Activated T-cell treated with anti-CD3 and anti-CD28 coated beads, Interleukin-2, amount 50 U/mL, for 4 hours (primary cell): ENCODE results near the gene CRADD. TPM values are rescaled to one million over a fixed set of nuclear protein-coding genes. Genes with fewer than 3 reads are reported as not detected.
"Not testable (repeated sequence)": the region's sequence is repeated elsewhere in the genome, so short reads cannot be mapped to it uniquely, and the experiment has no call there.

Source experiments
- ATAC-seq, 2 donors: fragments of 200-7000 bp; cut with Tn5 transposase; one replicate each; pipeline ENCODE4 v1.10.0; 2021
- DNase-seq: peaks from one replicate; pipeline ENCODE4 v3.0.0-alpha.2; 2020
- H3K27me3 Mint-ChIP-seq: one replicate; pipeline ENCODE4 v1.8.0; 2021; ENCODE audit warnings: low read depth, mixed read lengths
- H3K36me3 Mint-ChIP-seq: one replicate; pipeline ENCODE4 v1.8.0; 2022; ENCODE audit warnings: mixed read lengths; ENCODE audit not compliant: insufficient read depth
- H3K4me1 Mint-ChIP-seq: one replicate; pipeline ENCODE4 v1.8.0; 2021; ENCODE audit warnings: low read depth, mixed read lengths
- H3K4me3 Mint-ChIP-seq: one replicate; pipeline ENCODE4 v1.8.0; 2021; ENCODE audit warnings: mild to moderate bottlenecking, moderate library complexity, mixed read lengths
- H3K9me3 Mint-ChIP-seq: one replicate; pipeline ENCODE4 v1.8.0; 2021; ENCODE audit warnings: mixed read lengths
- total RNA-seq, 3 donors: library from RNA; stranded (reverse); gene quantifications; one replicate each; pipeline ENCODE4 v1.2.1, GENCODE V29; 2021

Gene CRADD
- total RNA-seq, 3 donors from 2014 or later = 6.9 to 9.9 (median 8.7) TPM

DNA sequence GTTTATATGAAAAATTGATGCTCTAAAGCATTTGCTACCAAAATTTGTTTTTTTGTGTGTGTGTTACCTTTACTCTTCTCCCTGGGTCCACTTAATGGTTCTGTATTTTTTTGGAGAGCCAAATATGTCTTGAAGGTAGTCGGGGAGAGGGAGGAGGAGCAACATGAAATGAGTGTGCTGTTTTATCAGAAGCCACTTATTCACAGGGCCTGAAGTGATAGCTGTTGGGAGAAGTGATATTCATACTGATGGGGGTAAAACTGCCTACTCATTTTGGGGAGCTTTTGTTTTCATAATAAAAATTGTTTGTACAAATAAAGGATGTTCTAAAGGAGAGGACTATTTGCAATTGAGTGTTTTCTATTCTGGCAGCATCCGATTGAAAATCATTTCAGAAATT lies 29.2 kb downstream of the CRADD start:
- no peak for DNase-seq
- no peak for ATAC-seq
- H3K9me3 Mint-ChIP-seq = peaks cover 10% of the 10 kb centered on the region
- H3K27me3 Mint-ChIP-seq = no peaks in the 10 kb centered on the region
- no peak overlapping the region for H3K4me3 Mint-ChIP-seq
- peaks cover 19% of the 10 kb centered on the region for H3K36me3 Mint-ChIP-seq
- H3K4me1 Mint-ChIP-seq = peaks cover 24% of the 10 kb centered on the region

DNA sequence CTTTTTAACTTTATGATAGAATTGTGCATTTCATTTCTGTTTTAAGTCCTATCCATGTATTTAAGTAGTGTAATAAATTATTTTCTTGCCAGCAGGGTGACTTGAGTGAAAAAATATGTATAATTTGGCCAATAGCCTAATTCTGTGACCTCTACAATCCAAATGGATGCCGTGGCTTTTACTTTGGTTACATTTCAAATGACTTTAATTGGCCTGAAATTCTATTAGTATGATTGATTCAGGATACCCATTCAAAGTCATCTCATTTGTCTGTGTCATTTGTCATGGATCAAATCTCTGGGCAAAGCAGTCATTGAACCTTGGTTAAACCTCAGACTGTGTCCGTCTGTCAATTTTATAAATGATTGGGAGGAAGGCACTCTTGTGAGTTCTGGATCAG lies 29.6 kb downstream of the CRADD start:
- Mint-ChIP-seq H3K36me3 (peaks cover 19% of the 10 kb centered on the region), H3K4me3 (no peak overlapping the region), H3K27me3 (no peaks in the 10 kb centered on the region), H3K4me1 (peaks cover 19% of the 10 kb centered on the region), H3K9me3 (peaks cover 12% of the 10 kb centered on the region)
- DNase-seq = no peak
- ATAC-seq = no peak

DNA sequence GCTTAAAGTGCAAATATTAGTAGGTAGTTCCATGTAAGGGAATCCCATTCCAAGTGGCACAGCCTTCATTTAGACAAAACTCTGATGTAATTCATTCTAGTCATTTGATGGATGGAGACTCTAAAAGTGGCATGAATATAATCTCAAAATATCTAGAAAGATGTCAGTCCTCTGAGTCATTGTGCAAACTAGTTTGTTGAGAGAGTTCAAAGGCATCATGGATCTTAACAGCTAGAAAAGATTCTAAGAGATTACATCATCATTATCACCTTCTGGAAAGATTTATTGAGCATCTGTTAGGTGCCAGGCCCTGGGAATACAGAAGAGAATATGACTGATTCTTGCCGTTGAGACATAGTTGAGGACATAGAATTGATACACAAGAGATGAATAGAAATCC lies 30.7 kb downstream of the CRADD start:
- H3K9me3 Mint-ChIP-seq = peaks cover 12% of the 10 kb centered on the region
- no peaks in the 10 kb centered on the region for H3K27me3 Mint-ChIP-seq
- H3K36me3 Mint-ChIP-seq = peaks cover 17% of the 10 kb centered on the region
- H3K4me1 Mint-ChIP-seq = peaks cover 13% of the 10 kb centered on the region
- no peak for ATAC-seq
- DNase-seq = no peak
- H3K4me3 Mint-ChIP-seq = no peak overlapping the region

DNA sequence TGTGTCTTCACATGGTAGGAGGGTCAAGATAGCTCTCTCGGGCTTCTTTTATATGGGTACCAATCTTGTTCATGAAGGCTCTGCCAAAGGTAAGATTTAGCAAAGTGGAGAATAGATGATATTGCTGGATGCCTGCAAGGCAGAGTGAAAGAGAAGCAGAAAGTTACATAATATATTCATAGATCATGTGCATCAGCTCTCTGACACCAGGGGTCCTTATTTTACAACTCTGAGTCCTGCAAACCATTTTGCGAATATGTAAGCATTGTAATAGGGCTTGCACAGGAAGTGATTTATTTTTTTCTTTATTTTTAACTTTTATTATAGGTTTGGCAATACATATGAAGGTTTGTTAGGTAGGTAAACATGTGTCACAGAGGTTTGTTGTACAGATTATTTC lies 31.8 kb downstream of the CRADD start:
- peaks cover 12% of the 10 kb centered on the region for H3K9me3 Mint-ChIP-seq
- H3K36me3 Mint-ChIP-seq = peaks cover 17% of the 10 kb centered on the region
- no peaks in the 10 kb centered on the region for H3K27me3 Mint-ChIP-seq
- no peak for DNase-seq
- no peak overlapping the region for H3K4me3 Mint-ChIP-seq
- ATAC-seq = no peak
- peaks cover 13% of the 10 kb centered on the region for H3K4me1 Mint-ChIP-seq

DNA sequence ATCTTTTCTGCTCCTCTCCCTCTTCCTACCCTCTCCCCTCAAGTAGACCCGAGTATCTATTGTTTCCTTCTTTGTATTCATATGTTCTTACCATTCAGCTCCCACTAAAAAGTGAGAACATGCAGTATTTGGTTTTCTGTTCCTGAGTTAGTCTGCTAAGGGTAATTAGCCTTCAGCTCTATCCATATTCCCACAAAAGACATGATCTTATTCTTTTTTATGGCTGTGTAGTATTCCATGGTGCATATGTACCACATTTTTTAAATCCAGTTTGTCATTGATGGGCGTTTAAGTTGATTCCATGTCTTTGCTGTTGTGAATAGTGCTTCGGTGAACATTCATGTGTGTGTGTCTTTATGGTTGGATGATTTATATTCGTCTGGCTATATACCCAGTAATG lies 32.2 kb downstream of the CRADD start:
- peaks cover 17% of the 10 kb centered on the region for H3K36me3 Mint-ChIP-seq

DNA sequence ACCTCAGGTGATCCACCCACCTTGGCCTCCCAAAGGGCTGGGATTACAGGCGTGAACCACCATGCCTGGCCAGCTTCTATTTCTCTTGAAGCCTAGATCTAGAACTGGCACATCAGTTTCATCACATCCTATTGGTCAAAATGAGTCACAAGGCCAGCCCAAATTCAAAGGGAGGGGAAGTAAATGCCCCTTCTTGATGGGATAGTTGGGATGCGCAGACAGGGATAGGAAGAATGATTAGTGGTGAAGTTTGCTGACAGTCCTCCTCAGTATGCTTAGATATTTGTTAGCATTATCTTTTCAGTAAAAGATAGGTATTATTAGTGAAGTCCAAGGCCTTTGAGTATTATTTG lies 33.4 kb downstream of the CRADD start:
- Mint-ChIP-seq H3K27me3 (no peaks in the 10 kb centered on the region), H3K4me1 (peaks cover 10% of the 10 kb centered on the region), H3K4me3 (no peak overlapping the region), H3K9me3 (peaks cover 12% of the 10 kb centered on the region), H3K36me3 (peaks cover 14% of the 10 kb centered on the region)
- DNase-seq = no peak
- no peak for ATAC-seq

More for the DNA sequence above, 32.2 kb downstream of the CRADD start:
- no peak overlapping the region for H3K4me3 Mint-ChIP-seq
- no peak for DNase-seq
- H3K9me3 Mint-ChIP-seq = peaks cover 12% of the 10 kb centered on the region
- ATAC-seq = no peak
- peaks cover 11% of the 10 kb centered on the region for H3K4me1 Mint-ChIP-seq
- H3K27me3 Mint-ChIP-seq = no peaks in the 10 kb centered on the region

DNA sequence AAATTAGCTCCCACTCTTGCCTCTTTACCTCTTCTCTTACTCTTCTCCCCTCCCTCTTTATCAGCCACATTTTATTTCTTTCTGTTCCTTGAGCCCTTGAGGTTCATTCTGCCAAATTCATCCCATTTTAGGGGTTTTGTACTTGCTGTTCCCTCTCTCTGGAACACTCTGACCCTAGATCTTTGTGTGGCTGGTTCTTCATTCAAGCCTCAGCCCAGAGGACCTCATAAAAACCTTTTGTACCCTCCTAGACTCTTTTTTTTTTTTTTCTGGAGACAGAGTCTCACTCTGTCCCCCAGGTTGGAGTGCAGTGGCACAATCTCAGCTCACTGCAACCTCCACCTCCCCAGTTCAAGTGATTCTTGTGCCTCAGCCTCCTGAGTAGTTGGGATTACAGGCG lies 34.3 kb downstream of the CRADD start:
- Mint-ChIP-seq H3K9me3 (peaks cover 12% of the 10 kb centered on the region), H3K36me3 (peaks cover 14% of the 10 kb centered on the region)
- H3K27me3 Mint-ChIP-seq, H3K4me1 Mint-ChIP-seq, ATAC-seq, DNase-seq, H3K4me3 Mint-ChIP-seq: not testable (repeated sequence)

DNA sequence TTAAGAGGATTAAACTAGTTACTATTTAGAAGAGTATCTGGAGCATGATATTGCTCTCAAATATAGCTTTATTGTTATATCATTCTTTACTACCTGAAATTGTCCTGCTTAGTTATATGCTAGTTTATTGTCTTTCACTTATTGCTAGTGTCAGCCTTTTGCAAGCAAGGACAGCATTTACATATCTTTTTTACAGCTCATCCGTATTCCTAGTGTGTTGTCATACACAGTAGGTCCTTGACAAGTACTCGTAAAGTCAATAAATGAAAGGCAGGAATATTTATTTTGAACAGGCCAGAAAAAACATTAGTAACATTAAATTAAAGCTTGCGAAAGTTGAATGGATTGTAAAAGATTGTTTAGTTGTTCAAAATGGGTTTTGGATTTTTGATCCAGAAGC lies 35.0 kb downstream of the CRADD start:
- Mint-ChIP-seq H3K27me3 (no peaks in the 10 kb centered on the region), H3K36me3 (peaks cover 14% of the 10 kb centered on the region), H3K4me3 (no peak overlapping the region), H3K9me3 (peaks cover 12% of the 10 kb centered on the region), H3K4me1 (peaks cover 2% of the 10 kb centered on the region)
- DNase-seq = no peak
- ATAC-seq = no peak

DNA sequence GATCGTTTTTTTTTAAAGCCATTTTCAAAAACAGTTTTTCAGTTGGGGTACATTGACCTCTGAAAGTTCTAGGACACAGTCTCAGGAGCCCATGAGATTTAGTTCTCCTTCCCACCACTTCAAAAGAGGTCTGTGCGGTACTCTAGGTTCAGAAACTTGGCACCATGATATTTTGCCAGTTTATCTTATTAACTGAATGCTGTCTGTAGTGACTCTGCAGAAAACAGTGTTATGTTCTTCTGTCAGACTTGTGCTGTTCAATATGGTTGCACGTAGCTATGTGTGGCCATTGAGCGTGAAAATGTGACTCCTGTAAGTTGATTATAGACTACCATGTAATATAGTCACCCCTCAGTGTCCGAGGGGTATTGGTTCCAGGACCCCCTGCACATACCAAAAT lies 35.9 kb downstream of the CRADD start:
- H3K4me1 Mint-ChIP-seq = peaks cover 2% of the 10 kb centered on the region
- peaks cover 16% of the 10 kb centered on the region for H3K9me3 Mint-ChIP-seq

DNA sequence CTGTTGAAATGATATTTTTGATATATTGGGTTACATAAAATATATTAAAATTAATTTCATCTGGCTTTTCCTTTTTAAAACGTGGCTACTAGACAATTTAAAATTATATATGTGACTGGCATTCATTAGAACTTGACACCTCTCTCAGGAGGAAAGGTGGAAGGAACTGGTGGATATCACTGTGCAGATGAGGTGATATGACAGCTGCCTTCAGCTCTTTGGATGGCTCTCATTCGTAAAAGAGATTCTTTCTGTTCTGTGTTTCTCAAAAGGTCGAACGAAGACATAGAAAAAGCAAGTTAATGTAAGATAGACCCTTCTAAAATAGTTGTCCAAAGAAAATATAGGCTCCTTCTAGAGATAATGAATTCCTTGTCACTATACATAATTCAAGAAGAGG lies 36.6 kb downstream of the CRADD start:
- Mint-ChIP-seq H3K4me3 (no peak overlapping the region), H3K36me3 (peaks cover 18% of the 10 kb centered on the region), H3K9me3 (peaks cover 19% of the 10 kb centered on the region), H3K27me3 (no peaks in the 10 kb centered on the region), H3K4me1 (peaks cover 2% of the 10 kb centered on the region)
- ATAC-seq (no peak), DNase-seq (no peak)

More for the DNA sequence above, 35.9 kb downstream of the CRADD start:
- Mint-ChIP-seq H3K36me3 (peaks cover 16% of the 10 kb centered on the region), H3K4me3 (no peak overlapping the region), H3K27me3 (no peaks in the 10 kb centered on the region)
- DNase-seq = no peak
- ATAC-seq = no peak

DNA sequence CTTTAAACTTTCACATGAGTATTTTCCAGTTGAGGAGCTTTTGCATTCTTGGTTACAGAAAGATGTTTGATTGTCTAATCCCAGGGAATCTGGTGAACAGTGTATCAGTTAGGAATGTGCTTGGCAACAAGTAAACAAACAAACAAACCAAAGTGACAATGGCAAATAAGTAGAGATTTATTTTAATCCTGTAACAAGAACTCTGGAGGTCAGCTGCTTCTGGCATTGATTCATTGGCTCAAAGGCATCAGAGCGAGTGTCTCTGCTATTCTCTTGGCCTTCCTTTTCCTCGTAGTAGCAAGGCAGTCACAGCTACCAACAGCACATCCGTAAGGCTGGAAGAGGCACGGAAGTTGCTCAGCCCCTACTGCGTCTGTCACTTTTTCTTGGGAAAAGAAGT lies 37.2 kb downstream of the CRADD start:
- no peak overlapping the region for H3K4me3 Mint-ChIP-seq
- ATAC-seq (no peak), DNase-seq (no peak)
- peaks cover 17% of the 10 kb centered on the region for H3K36me3 Mint-ChIP-seq
- no peaks in the 10 kb centered on the region for H3K27me3 Mint-ChIP-seq
- H3K9me3 Mint-ChIP-seq = peaks cover 17% of the 10 kb centered on the region
- peaks cover 2% of the 10 kb centered on the region for H3K4me1 Mint-ChIP-seq

DNA sequence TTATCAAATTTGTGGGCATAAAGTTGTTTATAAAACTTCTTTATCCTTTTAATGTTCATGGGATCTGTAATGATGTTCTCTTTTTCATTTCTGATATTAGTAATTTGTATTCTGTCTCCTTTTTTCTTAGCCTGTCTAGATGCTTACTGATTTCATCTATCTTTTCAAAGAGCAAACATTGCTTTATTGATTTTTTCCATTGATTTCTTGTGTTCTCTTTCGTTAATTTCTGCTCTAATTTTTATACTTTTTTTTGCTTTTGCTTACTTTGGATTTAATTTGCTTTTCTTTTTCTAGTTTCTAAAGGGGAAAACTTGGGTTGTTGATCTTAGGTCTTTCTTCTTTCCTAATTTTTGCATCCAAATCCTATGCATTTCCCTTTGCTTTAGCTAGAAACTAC lies 42.5 kb downstream of the CRADD start:
- ATAC-seq (no peak), DNase-seq (no peak)
- Mint-ChIP-seq H3K9me3 (peaks cover 19% of the 10 kb centered on the region), H3K36me3 (peaks cover 18% of the 10 kb centered on the region), H3K4me3 (no peak overlapping the region), H3K27me3 (no peaks in the 10 kb centered on the region), H3K4me1 (peaks cover 2% of the 10 kb centered on the region)

DNA sequence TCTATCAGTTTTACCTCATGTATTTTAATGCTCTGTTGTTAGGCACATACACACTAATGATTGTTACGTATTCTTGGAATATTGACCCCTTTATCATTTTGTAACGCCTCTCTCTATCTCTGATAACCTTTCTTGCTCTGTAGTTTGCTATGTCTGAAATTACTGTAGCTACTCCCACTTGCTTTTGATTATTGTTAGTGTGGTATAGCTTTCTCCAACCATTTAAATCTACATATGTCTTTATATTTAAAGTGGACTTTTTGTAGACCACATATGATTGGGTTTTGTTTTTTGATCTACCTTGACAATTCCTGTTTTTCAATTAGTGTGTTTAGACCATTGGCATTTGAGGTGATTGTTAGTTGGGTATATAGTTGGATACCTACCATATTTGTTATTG lies 43.4 kb downstream of the CRADD start:
- Mint-ChIP-seq H3K36me3 (peaks cover 16% of the 10 kb centered on the region), H3K9me3 (peaks cover 19% of the 10 kb centered on the region), H3K4me3 (no peak overlapping the region), H3K4me1 (no peaks in the 10 kb centered on the region), H3K27me3 (no peaks in the 10 kb centered on the region)
- DNase-seq = no peak
- no peak for ATAC-seq

DNA sequence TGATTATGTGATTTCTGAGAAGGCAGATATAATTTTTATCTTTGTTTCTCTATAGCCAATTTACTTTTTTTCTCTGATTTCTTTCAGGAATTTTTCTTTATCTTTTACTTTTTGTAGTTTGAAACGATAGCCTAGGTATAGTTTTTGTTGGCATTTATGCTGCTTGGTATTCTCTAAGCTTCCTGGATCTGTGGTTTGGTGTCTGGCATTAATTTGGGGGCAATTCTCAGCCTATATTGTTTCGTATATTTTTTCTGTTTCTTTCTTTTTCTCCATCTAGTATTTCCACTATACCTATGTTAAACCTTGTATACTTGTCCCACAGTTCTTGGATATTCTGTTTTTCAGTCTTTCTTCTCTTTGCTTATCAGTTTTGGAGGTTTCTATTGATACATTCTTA lies 45.0 kb downstream of the CRADD start:
- no peak for DNase-seq
- Mint-ChIP-seq H3K36me3 (peaks cover 16% of the 10 kb centered on the region), H3K4me1 (no peaks in the 10 kb centered on the region), H3K4me3 (no peak overlapping the region), H3K27me3 (no peaks in the 10 kb centered on the region), H3K9me3 (peaks cover 19% of the 10 kb centered on the region)
- no peak for ATAC-seq

DNA sequence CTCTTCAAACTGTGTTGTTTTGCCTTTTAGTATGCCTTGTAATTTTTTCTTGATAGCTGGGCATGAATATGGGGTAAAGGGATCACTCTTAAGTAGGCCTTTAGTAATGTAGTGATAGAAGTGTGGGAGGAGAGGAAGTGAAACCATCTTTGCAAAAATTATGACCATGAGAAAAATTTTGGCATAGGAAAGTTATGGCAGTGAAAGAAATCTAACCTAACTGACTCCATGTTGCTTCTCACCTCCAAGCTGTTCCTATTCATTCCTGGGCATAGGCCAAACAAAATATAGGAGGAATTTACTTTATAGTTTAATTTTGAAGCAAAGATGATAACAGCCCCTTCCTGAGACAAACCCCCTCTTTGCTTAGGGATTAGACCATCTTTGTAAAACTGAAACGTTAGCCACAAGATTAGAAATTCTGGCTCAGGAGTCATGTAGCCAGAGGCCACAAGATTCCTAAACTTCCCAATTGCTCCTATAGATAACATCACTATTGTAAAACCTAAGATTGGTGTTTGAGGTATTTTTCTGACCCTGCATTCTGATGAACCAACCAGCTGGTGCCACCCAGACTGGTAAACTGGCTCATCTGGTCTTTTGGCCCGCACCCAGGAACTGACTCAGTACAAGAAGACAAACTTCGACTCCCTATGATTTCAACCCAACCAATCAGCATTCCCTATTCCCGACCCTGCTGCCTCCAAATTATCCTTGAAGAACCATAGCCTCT lies 45.8 kb downstream of the CRADD start:
- Mint-ChIP-seq H3K36me3 (peaks cover 12% of the 10 kb centered on the region), H3K9me3 (peaks cover 16% of the 10 kb centered on the region), H3K4me3 (no peak overlapping the region), H3K27me3 (no peaks in the 10 kb centered on the region), H3K4me1 (no peaks in the 10 kb centered on the region)
- DNase-seq = no peak
- ATAC-seq = no peak

DNA sequence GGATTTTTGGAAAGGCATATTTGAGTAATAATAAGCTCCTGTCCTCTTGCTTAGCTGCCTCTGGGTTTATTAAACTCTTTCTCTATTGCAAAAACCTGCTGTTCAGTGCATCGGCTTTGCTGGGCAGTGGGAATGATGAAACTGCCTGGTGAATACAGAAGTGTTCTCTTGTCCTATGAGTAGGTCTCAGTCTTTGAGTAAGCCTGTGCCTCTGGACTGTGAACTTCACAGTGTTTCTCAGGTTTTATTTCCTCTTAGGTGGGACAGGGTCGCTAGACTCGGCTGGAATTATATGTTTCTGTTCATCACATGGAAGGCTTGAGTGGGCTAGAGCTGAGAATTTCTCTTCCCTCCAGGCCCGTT lies 46.4 kb downstream of the CRADD start:
- H3K4me1 Mint-ChIP-seq = no peaks in the 10 kb centered on the region
- peaks cover 10% of the 10 kb centered on the region for H3K36me3 Mint-ChIP-seq
- DNase-seq (no peak), ATAC-seq (no peak)
- H3K4me3 Mint-ChIP-seq = no peak overlapping the region
- peaks cover 12% of the 10 kb centered on the region for H3K9me3 Mint-ChIP-seq
- H3K27me3 Mint-ChIP-seq = no peaks in the 10 kb centered on the region
